ENCODE results near the gene MYEF2. TPM values are rescaled to one million over a fixed set of nuclear protein-coding genes. Genes with fewer than 3 reads are reported as not detected.
A peak's percentile ranks its signal among the peaks of the same experiment; 100 is the strongest.

Gene MYEF2
- total RNA-seq, 1 donor from 2014 or later: 111 TPM

- peaks cover 4% of the 10 kb centered on the region for H3K9me3 Mint-ChIP-seq
- H3K4me3 Mint-ChIP-seq: no peak overlapping the region
- DNase-seq (ENCODE audit: low spot score in 2 of 2, unreplicated experiment in 2 of 2): no peak
- no peaks in the 10 kb centered on the region for H3K36me3 Mint-ChIP-seq
- no peak overlapping the region for H3K27ac Mint-ChIP-seq
- peaks cover 16% of the 10 kb centered on the region for H3K4me1 Mint-ChIP-seq
- no peak for TF ChIP-seq CTCF (IDR thresholded peaks at IDR 0.05; ENCODE audit: unreplicated experiment)
- H3K27me3 Mint-ChIP-seq (ENCODE audit: low read depth): peaks cover 9% of the 10 kb centered on the region
Observed at GRCh38 chr15:48090666-48091065, 87.4 kb downstream of the MYEF2 start.

GRCh38 chr15:48090115-48090514 lies 88.0 kb downstream of the MYEF2 start:
- Mint-ChIP-seq H3K27me3 (ENCODE audit: low read depth) (peaks cover 9% of the 10 kb centered on the region), H3K9me3 (peaks cover 4% of the 10 kb centered on the region), H3K4me1 (peaks cover 16% of the 10 kb centered on the region), H3K27ac (no peak overlapping the region), H3K4me3 (no peak overlapping the region), H3K36me3 (no peaks in the 10 kb centered on the region)
- TF ChIP-seq CTCF (IDR thresholded peaks at IDR 0.05; ENCODE audit: unreplicated experiment): no peak
- DNase-seq (ENCODE audit: low spot score in 2 of 2, unreplicated experiment in 2 of 2): no peak

- DNase-seq (ENCODE audit: low spot score in 2 of 2, unreplicated experiment in 2 of 2): no peak
- H3K36me3 Mint-ChIP-seq: no peaks in the 10 kb centered on the region
- H3K4me1 Mint-ChIP-seq: peaks cover 18% of the 10 kb centered on the region
- H3K9me3 Mint-ChIP-seq: peaks cover 4% of the 10 kb centered on the region
- no peak for TF ChIP-seq CTCF (IDR thresholded peaks at IDR 0.05; ENCODE audit: unreplicated experiment)
- no peak overlapping the region for H3K27ac Mint-ChIP-seq
- peaks cover 9% of the 10 kb centered on the region for H3K27me3 Mint-ChIP-seq (ENCODE audit: low read depth)
- H3K4me3 Mint-ChIP-seq: no peak overlapping the region
Observed at GRCh38 chr15:48089702-48090101, 88.4 kb downstream of the MYEF2 start.

- H3K4me3 Mint-ChIP-seq: no peak overlapping the region
- H3K27ac Mint-ChIP-seq: no peak overlapping the region
- H3K36me3 Mint-ChIP-seq: no peaks in the 10 kb centered on the region
- H3K4me1 Mint-ChIP-seq: peaks cover 20% of the 10 kb centered on the region
- H3K9me3 Mint-ChIP-seq: peaks cover 4% of the 10 kb centered on the region
- DNase-seq (ENCODE audit: low spot score in 2 of 2, unreplicated experiment in 2 of 2): no peak
- no peak for TF ChIP-seq CTCF (IDR thresholded peaks at IDR 0.05; ENCODE audit: unreplicated experiment)
- H3K27me3 Mint-ChIP-seq (ENCODE audit: low read depth): peaks cover 2% of the 10 kb centered on the region
Observed at GRCh38 chr15:48087844-48088243, 90.3 kb downstream of the MYEF2 start.

- Mint-ChIP-seq H3K4me3 (no peak overlapping the region), H3K27me3 (ENCODE audit: low read depth) (peaks cover 2% of the 10 kb centered on the region), H3K27ac (no peak overlapping the region), H3K36me3 (no peaks in the 10 kb centered on the region), H3K4me1 (peaks cover 20% of the 10 kb centered on the region), H3K9me3 (peaks cover 4% of the 10 kb centered on the region)
- no peak for DNase-seq (ENCODE audit: low spot score in 2 of 2, unreplicated experiment in 2 of 2)
- TF ChIP-seq CTCF (IDR thresholded peaks at IDR 0.05; ENCODE audit: unreplicated experiment): no peak
Observed at GRCh38 chr15:48086576-48086975, 91.5 kb downstream of the MYEF2 start.

GRCh38 chr15:48086133-48086532 lies 92.0 kb downstream of the MYEF2 start:
- no peaks in the 10 kb centered on the region for H3K36me3 Mint-ChIP-seq
- H3K4me3 Mint-ChIP-seq: no peak overlapping the region
- H3K9me3 Mint-ChIP-seq: peaks cover 4% of the 10 kb centered on the region
- peak overlapping the region; percentile 9 for H3K27ac Mint-ChIP-seq
- DNase-seq (ENCODE audit: low spot score in 2 of 2, unreplicated experiment in 2 of 2): no peak
- peaks cover 20% of the 10 kb centered on the region for H3K4me1 Mint-ChIP-seq
- TF ChIP-seq CTCF (IDR thresholded peaks at IDR 0.05; ENCODE audit: unreplicated experiment): no peak
- H3K27me3 Mint-ChIP-seq (ENCODE audit: low read depth): peaks cover 2% of the 10 kb centered on the region

All from mesothelial cell of epicardium (in vitro differentiated cells).